Upper lobe of left lung (tissue), 4 donors: ENCODE data around the gene HTR1D.

Experiments used
- POLR2A ChIP-seq, 4 donors: fragments of 450-650 bp; IDR thresholded peaks; one replicate each; pipeline ENCODE4 v1.5.1; 2016 to 2017; ENCODE audit warnings: antibody characterized with exemption in 4 of 4, mild to moderate bottlenecking in 2 of 4
- TF ChIP-seq, protein P1 (sequence below), 6 experiments: fragments of 450-650 bp in 4 of 6; fragments of 200-600 bp in 2 of 6; sonication (generic) in 2 of 6; IDR thresholded peaks; one replicate each; pipeline ENCODE4 v1.5.1; 2016 to 2019; ENCODE audit warnings: antibody characterized with exemption in 6 of 6

DNA sequence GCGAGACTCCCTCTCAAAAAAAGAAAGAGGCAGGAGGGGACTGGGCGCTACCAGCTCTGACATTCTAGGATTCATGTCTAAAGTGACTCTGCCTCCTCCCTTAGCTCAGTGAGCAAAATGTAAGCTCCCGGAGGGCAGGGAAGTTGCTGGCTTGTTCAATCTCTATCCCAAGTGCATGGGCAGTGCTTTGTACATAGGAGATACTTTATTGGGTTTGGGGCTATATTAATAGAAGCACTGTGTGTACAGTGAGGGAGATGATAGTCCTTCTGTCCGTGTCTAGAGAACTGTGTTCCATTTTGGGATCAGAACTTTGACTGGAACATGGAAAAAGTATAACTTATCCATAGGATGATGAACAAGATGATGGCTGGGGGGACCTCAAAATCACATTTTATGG, 31.9 kb downstream of the HTR1D start:
- TF ChIP-seq, protein P1, sequence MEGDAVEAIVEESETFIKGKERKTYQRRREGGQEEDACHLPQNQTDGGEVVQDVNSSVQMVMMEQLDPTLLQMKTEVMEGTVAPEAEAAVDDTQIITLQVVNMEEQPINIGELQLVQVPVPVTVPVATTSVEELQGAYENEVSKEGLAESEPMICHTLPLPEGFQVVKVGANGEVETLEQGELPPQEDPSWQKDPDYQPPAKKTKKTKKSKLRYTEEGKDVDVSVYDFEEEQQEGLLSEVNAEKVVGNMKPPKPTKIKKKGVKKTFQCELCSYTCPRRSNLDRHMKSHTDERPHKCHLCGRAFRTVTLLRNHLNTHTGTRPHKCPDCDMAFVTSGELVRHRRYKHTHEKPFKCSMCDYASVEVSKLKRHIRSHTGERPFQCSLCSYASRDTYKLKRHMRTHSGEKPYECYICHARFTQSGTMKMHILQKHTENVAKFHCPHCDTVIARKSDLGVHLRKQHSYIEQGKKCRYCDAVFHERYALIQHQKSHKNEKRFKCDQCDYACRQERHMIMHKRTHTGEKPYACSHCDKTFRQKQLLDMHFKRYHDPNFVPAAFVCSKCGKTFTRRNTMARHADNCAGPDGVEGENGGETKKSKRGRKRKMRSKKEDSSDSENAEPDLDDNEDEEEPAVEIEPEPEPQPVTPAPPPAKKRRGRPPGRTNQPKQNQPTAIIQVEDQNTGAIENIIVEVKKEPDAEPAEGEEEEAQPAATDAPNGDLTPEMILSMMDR (IDR thresholded peaks at IDR 0.05): no peak
- no peak for TF ChIP-seq POLR2A (IDR thresholded peaks at IDR 0.05)
